RCC 7860 (cell line): Measurements from ENCODE around the gene IP6K3.
A peak's percentile ranks its signal among the peaks of the same experiment; 100 is the strongest.

Experiments
- DNase-seq: peaks from one replicate; pipeline ENCODE4 v3.0.0-alpha.2; 2015; ENCODE audit warnings: low spot score
- FAIRE-seq: peaks from 2 replicates; lab custom pipeline; 2012; peaks lifted over from hg19 to GRCh38; lab: Jason Lieb, UNC

Gene IP6K3

GRCh38 chr6:33693186-33694105 lies 53.3 kb downstream of the IP6K3 start:
- FAIRE-seq, result no peak
- DNase-seq, result no peak

GRCh38 chr6:33692760-33693158 lies 53.9 kb downstream of the IP6K3 start:
- DNase-seq, result no peak
- no peak for FAIRE-seq

GRCh38 chr6:33692078-33692759 lies 54.5 kb downstream of the IP6K3 start:
- no peak for FAIRE-seq
- DNase-seq, result no peak

- DNase-seq, result no peak
- no peak for FAIRE-seq
These were observed 55.1 kb downstream of the IP6K3 start for GRCh38 chr6:33691456-33692077.

- FAIRE-seq (no peak), DNase-seq (no peak)
These were observed 55.9 kb downstream of the IP6K3 start for GRCh38 chr6:33690766-33691165.

- FAIRE-seq, result no peak
- peak; percentile 18 for DNase-seq
These were observed 56.8 kb downstream of the IP6K3 start for GRCh38 chr6:33689879-33690278.

GRCh38 chr6:33689148-33689494 lies 57.6 kb downstream of the IP6K3 start:
- DNase-seq (no peak), FAIRE-seq (no peak)

GRCh38 chr6:33688451-33689147 lies 58.1 kb downstream of the IP6K3 start:
- FAIRE-seq (no peak), DNase-seq (no peak)

- FAIRE-seq, result no peak
- no peak for DNase-seq
These were observed 58.7 kb downstream of the IP6K3 start for GRCh38 chr6:33688006-33688405.

GRCh38 chr6:33686981-33687975 lies 59.4 kb downstream of the IP6K3 start:
- no peak for DNase-seq
- no peak for FAIRE-seq

- no peak for DNase-seq
- no peak for FAIRE-seq
These were observed 60.3 kb downstream of the IP6K3 start for GRCh38 chr6:33686225-33686924.

GRCh38 chr6:33685411-33686224 lies 61.1 kb downstream of the IP6K3 start:
- FAIRE-seq, result no peak
- no peak for DNase-seq

GRCh38 chr6:33684983-33685382 lies 61.7 kb downstream of the IP6K3 start:
- DNase-seq (no peak), FAIRE-seq (no peak)

GRCh38 chr6:33684428-33684896 lies 62.2 kb downstream of the IP6K3 start:
- no peak for FAIRE-seq

GRCh38 chr6:33683576-33684427 lies 62.9 kb downstream of the IP6K3 start:
- no peak for FAIRE-seq
- no peak for DNase-seq

More at GRCh38 chr6:33684428-33684896, 62.2 kb downstream of the IP6K3 start:
- DNase-seq, result no peak

GRCh38 chr6:33683051-33683571 lies 63.6 kb downstream of the IP6K3 start:
- FAIRE-seq (no peak), DNase-seq (no peak)

GRCh38 chr6:33682341-33682740 lies 64.4 kb downstream of the IP6K3 start:
- DNase-seq, result no peak
- FAIRE-seq, result no peak
